WI38 (cell line): ENCODE measurements around the gene KRTAP12-3.
"Not testable (repeated sequence)": the region's sequence is repeated elsewhere in the genome, so short reads cannot be mapped to it uniquely, and the experiment has no call there.

Experiments
- H3K4me3 ChIP-seq: 2 replicates; pipeline ENCODE4 v1.5.1; 2011; ENCODE audit warnings: low read depth, mild to moderate bottlenecking, control low read depth, low read length
- TF ChIP-seq, protein P1 (sequence below): IDR thresholded peaks from 2 replicates; pipeline ENCODE4 v1.5.1; 2012; ENCODE audit warnings: low read depth, mild to moderate bottlenecking, control low read depth, low read length

KRTAP12-3 gene

DNA sequence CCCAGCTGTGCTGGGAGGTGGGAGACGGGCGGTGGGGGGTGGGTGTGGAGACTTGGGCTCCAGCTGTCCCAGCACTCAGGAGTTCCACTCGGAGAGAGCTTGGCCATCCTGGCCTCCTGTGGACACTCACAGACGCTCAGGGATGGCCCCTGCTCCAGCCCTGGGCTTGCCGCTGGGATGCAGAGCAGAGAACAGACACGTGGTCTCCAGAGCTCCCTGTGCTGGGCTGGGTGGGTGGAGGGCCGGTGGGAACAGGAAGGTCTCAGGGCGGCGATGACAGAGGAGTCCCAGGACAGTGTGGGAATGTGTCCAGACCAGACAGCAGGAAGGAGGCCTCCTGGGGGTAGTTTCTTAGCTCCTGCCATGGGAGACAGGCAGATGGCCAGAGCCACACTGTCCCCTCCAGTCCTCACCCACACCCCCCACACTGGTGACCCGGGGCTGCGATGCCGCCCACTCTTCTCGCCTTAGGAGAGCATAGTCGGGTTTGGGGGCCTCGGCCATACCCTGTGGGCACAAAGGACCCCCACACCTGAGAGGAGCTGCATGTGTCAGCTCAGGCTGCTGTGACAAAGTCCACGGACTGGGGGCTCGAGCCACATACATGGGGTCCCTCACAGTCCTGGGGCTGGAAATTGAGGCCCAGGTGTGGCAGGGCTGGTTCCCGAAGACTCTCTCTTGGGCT lies 28.9 kb upstream of the KRTAP12-3 start:
- TF ChIP-seq, protein P1, sequence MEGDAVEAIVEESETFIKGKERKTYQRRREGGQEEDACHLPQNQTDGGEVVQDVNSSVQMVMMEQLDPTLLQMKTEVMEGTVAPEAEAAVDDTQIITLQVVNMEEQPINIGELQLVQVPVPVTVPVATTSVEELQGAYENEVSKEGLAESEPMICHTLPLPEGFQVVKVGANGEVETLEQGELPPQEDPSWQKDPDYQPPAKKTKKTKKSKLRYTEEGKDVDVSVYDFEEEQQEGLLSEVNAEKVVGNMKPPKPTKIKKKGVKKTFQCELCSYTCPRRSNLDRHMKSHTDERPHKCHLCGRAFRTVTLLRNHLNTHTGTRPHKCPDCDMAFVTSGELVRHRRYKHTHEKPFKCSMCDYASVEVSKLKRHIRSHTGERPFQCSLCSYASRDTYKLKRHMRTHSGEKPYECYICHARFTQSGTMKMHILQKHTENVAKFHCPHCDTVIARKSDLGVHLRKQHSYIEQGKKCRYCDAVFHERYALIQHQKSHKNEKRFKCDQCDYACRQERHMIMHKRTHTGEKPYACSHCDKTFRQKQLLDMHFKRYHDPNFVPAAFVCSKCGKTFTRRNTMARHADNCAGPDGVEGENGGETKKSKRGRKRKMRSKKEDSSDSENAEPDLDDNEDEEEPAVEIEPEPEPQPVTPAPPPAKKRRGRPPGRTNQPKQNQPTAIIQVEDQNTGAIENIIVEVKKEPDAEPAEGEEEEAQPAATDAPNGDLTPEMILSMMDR = no peak
- no peak overlapping the region for H3K4me3 ChIP-seq

DNA sequence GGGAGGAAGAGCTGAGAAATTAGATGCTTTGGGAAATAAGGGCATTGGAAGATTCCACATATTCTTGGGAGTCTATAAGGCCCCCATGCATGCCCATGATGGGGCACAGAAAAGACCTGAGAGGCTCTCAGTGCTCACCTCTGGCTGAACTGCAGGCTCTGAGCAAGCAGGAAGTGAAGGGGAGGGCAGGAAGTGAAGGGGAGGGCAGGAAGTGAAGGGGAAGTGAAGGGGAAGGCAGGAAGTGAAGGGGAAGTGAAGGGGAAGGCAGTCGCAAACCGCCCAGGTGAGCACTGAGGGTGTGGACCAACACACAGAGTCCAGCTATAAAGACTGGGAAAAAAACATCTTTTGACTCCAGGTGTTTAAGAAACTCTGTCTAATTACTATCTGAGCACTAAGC lies 27.3 kb upstream of the KRTAP12-3 start:
- TF ChIP-seq, protein P1 = no peak
- no peak overlapping the region for H3K4me3 ChIP-seq

DNA sequence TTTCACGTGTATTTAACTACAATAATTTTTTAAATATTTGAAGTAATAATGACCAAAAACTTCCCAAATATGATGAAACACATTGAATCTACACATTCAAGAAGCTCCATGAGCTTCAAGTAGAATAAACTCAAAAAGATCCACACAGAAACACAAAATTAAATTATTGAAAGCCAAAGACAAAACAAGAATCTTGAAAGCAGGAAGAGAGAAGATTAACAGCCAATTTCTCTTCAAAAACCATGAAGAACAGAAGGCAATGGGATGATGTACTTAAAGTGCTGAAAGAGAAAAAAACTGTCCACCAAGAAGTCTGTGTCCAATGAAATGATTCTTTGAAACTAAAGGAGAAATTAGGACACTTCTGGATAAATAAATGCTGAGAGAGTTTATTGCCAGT lies 25.7 kb upstream of the KRTAP12-3 start:
- TF ChIP-seq, protein P1 = no peak
- no peak overlapping the region for H3K4me3 ChIP-seq

DNA sequence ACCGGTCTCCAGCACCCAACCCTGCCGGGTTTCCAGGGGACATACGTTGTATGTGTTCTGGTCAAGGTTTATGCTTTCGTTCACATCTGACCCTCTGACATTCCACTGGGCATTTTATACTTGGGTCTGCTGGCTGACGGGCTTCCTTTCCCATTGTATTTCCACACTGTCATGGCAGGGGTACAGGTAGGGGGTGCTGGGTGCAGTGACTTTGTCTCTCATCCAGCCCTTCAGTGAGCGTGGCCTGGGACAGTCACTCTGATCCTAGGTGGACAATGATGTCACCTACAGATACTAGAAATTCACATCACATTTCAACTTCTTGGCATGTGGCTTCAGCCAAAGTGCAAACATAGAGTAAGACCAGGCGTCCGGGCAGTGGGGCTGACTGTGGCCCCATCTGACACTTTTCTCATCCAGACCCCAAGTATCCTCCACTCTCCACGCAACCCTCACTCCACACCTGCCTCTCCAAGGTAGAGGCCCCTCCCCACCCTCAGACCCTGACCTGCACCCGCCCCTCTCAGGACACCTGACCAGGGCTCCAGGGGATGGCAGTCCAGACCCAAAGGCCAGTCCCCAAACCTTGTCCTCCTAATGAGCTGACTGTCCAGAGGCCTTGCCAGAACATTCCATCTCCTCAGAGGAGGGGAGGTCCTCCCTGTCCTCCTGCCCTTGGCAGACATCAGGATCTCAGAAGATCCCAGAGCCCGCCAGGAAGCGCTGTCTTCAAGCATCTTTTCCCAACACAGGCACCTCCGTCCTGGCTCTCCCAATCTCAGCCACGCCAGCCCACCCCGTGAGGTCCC lies 21.3 kb upstream of the KRTAP12-3 start:
- TF ChIP-seq, protein P1 = no peak

DNA sequence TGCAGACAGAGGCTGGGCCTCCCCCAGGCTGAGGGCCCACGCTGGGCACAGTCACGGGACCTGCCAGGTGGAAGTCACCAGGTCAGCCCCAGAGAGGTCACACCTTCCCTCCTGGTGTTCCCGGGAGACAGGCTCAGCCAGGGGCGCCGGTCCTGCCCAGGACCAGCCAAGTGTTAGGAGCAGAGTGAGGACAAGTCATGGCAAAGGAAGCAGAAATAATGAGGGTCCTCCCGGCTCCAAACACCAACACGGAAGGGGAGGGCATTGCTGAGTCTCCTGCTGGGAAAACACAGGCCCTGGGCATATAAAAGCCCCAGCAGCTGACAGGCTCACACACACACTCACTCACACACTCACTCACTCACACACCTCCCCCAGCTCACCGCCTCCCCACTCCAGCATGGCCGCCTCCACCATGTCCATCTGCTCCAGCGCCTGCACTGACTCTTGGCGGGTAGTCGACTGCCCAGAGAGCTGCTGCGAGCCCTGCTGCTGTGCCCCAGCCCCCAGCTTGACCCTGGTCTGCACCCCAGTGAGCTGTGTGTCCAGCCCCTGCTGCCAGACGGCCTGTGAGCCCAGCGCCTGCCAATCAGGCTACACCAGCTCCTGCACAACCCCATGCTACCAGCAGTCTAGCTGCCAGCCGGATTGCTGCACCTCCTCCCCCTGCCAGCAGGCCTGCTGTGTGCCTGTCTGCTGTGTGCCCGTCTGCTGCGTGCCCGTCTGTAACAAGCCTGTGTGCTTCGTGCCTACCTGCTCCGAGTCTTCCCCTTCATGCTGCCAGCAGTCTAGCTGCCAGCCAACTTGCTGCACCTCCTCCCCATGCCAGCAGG lies 20.5 kb upstream of the KRTAP12-3 start, which contains the start of gene KRTAP10-10:
Gene KRTAP10-10 (plus strand): TSS at position 339 of the 833 bp plus-strand sequence. CDS start 62 bp downstream, at position 401.
- TF ChIP-seq, protein P1 = no peak
- H3K4me3 ChIP-seq = no peak within 1 kb of the TSS

More for the DNA sequence above, 21.3 kb upstream of the KRTAP12-3 start:
- no peak overlapping the region for H3K4me3 ChIP-seq

DNA sequence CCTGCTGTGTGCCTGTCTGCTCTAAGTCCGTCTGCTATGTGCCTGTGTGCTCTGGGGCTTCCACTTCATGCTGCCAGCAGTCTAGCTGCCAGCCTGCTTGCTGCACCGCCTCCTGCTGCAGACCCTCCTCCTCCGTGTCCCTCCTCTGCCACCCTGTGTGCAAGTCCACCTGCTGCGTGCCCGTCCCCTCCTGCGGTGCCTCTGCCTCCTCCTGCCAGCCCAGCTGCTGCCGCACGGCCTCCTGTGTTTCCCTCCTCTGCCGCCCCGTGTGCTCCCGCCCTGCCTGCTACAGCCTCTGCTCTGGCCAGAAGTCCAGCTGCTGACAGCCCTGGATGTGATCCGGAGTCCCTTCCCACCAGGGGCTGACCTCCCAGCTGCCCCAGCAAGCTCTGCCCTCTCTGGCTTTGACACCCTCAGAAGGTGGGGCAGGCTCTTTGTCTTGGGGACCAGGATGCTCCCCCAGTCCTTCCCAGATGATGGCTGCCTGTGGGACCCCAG lies 19.8 kb upstream of the KRTAP12-3 start:
- not testable (repeated sequence) for H3K4me3 ChIP-seq

DNA sequence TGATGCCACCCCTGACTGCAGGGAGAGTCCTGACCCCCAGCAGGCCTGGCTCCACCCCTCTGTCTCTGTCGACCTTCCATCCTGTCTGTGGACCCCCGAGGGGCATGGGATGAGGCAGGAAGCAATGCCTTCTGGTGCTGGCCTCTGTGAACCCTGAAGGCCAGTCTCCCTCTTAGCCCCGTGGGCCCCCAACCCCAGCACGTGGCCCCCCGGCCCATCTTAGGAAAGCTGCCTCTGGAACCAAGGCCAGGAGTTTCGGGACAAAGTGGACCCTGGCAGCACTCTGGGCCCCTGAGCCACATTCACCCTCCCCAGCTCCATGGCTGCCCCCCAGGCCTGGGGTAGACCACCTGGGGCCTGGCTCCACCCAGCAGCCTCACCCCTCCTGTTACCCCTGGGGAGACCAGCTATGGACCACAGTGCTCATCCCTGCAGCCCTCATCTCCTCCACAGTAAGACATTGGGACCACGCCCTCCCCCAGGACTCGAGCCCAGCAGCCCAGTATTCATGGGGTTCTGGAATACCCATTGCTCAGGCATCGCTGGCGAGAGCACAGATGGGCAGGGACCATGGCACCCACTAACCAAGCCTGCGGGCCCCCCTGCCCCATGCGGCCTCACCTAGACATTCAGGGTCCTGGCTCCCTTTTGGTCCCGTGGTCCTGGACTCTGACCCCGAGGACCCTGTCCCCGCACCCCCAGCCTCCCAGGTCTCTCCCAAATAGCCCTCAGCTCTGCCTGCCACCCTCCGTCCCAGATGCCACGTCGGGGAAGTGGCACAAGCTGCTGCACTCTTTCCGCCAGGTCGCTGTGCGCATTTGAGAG lies 19.0 kb upstream of the KRTAP12-3 start:
- H3K4me3 ChIP-seq = not testable (repeated sequence)
